AG20443 (cell line): ENCODE data around the gene TEPSIN.

Experiments
- DNase-seq: peaks from one replicate; pipeline ENCODE4 v3.0.0; 2012; ENCODE audit warnings: low spot score, mixed read lengths

Gene TEPSIN

DNA sequence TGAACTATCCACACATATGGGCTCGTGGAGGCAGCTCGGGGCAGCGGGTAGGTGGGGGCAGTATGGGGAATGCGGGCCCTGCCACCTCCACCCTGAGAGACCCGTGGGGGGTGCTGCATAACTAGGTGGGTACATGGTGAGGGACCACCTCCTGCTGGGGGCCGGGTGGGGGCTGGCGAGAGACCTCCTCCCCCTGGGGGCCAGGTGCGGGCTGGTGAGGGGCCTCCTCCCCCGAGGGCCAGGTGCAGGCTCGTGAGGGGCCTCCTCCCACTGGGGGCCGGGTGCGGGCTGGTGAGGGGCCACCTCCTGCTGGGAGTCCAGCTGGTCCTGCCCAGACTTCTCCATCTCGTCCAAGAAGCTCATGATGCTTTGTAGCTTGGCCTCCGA is 41.5 kb downstream of the TEPSIN start:
- DNase-seq = no peak

DNA sequence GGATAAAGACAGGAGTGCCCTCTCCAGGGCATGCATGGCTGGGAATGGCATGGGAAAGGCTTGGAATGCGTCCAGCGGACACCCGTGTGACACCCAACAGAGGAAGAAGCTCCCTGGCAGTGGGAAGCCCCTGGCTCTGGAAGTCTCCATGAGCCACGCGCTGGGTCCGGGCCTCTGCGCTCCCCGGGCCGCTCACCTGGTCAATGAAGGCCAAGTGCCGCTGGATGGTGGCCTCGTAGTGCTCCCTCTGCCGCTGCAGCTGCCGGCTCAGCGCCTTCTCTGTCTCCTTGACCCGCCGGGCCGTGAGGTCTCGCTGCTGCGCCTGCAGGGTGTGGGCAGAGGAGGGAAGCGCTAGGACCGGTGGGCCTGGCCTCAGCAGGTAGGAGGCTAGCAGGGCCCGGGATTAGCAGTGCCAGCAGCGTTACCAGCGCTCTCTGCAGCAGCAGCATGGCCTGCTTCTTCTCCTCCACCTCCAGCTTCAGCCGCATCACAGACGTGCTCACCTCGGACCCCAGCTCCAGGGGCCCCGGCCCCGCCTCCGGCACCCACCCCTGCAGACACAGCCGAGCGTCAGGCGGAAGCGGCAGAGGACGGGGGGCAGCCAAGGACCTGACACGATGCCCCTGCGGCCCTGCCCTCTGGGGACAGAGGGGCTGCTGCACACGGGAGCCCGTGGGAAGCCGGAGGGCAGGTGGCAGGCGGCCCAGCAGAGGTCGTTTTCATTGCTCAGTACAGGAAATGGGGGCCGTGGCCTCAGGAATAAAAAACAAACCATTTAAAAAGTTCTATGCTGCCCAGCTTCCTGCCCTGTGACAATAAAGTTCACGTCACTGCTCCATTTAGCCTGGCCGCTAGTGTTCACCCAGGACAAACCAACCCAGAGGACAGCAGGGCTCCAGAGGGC is 42.1 kb downstream of the TEPSIN start:
- DNase-seq = no peak

DNA sequence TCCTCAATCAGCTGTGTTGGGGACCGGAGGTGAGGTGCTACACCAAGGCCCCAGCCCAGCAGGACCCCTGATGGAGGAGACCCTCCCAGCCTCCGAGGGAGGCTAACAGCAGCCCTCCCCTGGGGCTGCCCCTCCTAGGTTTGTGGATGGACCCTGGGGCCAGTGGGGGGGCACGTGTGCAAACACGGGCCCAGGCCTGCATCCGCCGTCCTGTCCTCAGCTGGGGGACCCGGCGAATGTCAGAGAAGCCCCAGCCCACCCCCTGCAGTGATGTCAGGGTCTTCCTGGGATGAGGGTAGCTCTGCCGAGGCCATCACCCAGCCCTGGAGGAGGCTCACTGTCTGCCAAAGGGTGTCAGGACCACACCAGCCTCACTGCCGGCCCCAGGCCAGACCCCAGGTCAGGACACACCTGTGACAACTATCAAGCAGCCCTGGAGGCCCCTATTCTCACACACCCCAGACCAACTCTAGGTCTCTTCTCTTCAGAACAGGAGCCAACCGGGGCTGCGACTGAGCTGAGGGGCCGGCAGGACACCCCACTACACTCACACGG is 42.8 kb downstream of the TEPSIN start:
- no peak for DNase-seq

DNA sequence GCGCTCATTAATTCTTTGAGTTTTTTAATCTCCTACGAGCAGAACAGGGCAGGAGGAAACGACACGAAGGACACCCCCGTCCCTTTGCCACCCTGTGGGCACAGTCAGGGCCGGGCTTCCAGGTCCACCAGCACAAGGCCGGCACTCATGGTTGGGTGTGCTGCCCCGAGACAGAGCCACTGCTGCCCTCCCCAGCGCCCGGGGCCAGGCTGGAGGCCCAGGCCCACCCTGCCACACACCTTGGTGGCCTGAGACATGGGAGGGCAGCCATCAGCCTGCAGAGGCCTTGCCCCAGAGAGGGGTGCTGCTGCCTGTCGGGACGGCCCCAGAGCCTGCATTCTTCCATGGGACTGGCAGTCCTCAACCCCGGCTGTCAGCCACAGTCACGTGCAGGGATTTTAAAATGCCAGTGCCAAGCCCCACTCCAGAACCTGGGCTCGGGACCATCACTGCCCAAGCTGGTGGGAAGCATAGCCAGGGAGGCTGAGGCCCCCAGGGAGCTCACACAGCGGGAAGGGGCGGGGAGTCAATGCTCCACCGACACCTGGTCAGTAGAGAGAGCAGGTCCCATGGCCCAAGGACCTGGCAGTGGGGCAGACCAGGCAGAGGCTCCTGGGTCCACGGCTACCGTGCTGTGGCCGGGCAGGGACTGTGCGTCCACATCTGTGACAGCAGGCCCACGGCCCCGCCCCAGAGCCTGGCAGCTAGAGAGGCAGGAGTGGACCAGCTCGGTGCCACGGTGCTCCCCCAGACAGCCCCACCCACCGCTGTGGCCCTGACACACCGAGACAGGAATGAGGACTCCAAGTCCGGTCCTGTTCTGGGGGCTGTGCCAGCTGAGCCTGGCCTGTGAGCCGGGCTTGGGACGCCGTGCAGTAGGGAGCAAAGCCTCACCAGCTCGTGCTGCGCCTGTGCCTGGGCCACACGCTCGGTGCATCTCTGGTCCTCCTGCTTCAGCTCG is 43.6 kb downstream of the TEPSIN start:
- no peak for DNase-seq

DNA sequence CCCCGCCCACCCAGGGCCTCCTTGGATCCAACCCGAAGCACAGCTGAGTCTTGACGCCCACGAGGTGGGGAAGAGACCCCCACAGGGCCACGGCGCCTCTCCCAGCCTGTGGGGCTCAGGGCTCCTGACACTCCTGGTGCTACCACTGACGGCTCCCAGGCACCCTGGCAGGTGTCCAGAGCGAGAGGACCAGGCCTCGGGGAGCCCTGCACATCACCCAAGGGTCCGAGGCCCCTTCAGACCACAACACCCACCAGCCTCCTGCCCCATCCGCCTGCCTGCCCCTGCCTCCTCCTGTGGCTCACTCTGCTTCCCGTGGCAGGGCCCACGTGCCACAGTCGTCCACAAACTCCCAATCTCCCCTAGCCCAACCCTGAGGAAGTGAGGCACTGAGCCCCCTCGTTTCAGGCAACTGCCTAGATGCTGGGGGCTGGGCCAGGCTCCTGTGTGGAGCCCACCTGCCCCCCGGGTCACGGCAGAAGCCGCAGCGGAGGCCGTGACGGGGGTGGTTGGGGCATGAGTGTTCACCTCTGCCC is 44.6 kb downstream of the TEPSIN start:
- DNase-seq = no peak

DNA sequence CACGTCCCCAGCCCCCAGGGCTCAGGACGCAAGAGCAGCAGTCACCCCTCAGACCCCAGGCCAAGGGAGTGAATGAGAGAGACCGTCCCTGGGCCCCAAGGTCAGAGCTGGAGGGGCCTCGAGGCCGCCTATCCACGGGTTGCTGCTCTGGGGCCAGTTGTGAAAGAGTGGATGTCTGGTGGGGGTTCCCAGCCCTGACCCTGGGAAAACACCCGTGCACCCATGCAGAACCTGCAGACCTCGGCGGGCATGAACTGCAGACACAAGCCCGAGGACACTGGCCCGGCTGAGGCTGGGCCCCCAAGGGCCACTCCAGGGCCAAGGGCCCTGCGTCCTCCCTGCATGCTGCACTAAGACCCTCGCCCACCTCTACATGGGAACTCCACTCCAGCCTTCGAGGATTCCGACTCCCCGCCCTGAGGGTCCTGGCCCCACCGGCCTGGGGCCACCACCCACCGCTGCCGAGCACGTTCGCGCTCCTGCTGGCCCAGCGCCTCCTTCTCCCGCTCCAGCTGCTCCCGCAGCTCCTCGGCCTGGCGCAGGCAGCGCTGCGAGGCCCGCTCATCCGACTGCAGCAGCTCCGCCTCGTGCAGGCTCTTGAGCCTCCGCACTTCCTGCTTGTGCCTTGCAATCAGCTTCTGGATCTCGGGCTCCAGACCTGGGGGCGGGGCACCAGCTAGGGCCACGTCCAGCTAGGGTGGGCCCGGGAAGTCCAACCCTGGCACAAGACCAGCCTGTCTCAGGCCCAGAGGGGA is 45.2 kb downstream of the TEPSIN start:
- DNase-seq = no peak

DNA sequence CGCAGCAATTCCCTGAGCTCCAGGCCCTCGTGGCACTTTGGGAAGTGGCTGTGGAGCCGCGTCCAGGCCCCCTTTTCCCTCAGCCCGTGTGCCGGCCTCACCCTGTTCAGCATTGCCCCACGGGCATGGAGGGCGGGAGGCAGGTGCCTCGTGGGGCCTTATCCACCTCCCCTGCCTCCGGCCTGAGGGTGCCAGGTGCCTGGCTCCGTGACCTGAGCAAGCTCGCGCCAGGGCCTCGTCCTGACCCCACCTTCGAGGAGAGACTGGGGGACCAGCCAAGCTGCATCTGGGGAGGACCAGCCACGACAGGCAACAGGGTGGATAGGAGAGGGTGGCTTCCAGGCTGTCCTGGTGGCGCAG is 45.8 kb downstream of the TEPSIN start:
- no peak for DNase-seq

DNA sequence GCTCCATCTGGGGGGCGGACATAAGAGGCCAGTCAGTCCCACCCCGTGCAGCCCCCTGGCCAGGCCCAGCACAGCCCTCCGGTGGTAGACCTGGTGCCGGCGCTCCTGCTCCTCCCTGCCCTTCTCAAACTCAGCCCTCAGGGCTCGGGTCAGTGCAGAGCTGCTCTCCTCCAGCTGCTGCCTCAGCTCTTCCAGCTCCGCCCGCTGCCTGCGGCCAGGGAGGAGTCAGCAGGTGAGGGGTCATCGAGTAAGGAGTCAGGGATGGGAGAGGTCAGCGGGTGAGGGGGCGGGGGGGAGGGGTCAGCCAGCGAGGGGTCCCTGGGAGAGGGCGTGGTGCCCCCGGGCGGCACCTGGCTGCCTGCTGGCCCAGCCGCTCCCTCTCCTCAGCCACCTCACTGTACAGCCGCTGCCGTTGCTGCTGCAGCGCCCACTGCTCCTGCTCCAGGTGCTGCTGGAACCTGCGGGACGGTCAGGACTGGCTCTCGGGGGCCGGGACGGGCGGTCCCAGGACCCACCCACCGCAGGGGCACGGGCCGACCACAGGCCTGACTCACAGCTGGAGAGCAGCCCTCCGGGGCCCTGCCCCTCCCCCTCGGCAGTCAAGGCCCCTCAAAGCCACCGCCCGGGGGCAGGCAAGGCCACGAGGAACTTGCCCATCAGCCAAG is 46.3 kb downstream of the TEPSIN start:
- no peak for DNase-seq

DNA sequence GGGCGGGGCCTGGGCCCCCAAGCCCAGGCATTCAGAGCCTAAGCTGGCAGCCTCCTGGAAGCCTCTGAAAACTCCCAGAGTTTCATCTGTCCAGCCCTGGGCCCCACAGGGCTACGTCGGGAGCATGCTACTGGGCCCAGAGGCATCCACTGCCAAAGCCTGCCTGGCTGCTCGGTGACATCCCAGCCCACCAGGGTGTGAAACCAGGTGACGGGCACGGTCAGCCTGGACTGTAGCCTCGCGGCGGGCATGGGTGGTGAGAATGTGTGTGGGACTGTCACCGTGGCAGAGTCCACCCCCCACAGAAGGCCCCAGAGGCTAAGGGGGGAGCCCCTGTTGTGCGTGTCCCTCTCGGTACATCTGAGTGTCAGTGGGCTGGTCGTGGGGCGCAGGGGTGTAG is 47.2 kb downstream of the TEPSIN start:
- no peak for DNase-seq

DNA sequence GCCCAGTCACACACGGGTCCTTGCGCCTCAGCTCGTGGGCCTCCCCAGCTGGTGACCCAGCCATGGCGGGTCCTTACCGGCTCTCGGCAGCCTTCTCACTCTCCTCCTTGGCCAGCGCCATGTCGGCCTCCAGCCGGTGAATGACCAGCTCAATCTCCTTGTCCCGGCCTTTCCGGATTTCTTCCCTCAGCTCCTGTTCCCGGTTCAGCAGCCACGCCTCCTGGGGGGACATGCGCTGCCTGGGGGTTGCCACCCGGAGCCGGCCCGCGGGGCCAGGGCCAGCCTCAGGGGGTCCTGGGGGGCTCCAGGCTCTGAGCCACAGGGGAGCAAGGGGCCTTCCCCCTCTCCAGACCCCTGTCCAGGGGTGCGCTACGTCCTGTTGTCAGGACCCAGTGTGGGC is 47.7 kb downstream of the TEPSIN start:
- no peak for DNase-seq

DNA sequence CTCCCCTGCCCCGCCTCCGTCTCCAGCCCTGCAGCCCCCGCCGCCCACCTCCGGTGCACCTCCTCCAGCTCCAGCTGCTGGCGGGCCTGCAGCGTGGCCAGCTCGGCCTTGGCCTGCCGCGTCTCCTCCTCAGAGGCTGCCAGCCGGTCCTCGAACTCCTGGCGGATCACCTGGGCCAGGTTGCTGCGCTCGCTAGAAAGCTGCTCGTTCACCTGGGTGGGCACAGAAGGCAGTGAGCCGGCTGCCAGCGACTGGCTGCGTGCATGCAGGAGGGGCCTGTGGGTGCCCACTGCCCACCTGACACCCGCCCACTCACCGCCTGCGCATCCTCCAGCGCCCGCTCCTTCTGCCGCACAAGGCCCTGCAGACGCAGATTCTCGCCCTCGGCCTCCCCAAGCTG is 48.3 kb downstream of the TEPSIN start:
- no peak for DNase-seq

DNA sequence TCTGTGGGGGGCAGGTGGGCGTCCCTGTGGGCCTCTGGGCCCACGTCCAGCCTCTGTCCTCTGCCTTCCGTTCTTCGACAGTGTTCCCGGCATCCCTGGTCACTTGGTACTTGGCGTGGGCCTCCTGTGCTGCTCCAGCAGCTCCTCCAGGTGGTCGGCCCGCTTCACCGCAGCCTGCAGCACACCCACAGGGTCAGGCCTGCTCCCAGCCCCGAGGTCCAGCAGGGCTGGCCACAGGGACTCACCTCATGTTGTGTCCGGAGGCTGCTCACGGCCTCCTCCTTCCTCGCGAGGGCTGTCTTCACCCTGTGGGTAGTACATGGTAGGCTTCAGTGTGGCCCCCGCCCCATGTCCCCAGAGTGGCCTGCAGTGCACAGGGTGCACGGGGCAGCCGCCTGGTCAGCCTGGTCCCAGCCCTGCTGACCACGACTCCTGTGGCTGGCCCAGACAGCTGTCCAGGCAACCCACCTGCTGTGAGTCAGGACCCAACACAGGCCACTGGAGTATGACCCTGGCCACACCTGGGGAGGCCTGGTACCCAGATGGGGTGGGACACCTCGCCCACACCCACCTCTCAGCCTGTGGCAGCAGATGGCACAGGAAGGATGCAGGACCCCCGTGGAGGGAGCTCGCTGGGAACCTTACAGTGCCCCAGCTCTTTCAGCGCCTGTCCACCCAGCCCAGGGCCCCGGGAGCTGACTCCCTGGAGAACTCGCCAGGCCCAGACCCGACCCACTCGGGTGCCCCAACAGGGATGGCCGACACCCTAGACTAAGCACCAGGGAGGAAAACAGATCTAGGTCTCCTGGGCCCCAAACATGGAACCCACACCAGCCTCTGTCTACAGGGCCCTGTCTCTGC is 49.0 kb downstream of the TEPSIN start:
- DNase-seq = no peak

DNA sequence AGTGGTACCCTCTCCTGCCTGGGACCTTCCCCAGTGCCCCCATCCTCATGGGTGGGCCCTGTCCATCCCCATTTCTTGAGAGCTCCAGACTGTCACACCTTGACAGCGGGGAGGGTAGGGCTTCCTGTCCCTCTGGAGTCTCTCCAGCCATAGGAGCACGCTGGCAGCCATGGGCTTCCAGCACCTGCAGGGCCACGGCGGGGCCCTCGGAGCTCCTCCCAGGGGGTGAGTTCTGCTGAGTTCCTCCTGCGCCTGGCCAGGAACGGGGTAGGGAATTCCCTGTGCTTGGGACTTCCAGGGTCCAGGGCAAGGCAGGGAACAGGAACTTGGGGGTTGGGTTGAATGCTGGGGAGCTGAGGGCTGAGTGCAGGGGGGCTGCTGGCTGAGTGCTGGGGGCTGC is 49.8 kb downstream of the TEPSIN start:
- no peak for DNase-seq

DNA sequence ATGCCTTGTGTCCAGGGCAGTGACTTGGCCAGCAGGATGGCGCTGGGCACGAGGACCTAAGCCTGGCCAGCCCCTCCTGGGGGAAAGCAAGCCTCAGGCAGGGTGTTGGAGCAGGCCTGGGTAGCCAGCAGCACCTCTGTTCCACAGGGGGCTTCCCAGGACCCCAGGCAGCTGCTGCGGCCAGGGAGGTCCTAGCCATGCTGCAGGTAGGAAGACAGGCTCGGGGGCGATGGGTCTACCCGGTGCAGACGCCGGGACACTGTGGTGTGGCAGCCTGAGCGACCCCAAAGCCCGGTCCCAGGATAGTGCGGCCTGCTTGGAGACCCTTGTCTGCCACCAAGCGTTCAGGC is 50.4 kb downstream of the TEPSIN start:
- no peak for DNase-seq

DNA sequence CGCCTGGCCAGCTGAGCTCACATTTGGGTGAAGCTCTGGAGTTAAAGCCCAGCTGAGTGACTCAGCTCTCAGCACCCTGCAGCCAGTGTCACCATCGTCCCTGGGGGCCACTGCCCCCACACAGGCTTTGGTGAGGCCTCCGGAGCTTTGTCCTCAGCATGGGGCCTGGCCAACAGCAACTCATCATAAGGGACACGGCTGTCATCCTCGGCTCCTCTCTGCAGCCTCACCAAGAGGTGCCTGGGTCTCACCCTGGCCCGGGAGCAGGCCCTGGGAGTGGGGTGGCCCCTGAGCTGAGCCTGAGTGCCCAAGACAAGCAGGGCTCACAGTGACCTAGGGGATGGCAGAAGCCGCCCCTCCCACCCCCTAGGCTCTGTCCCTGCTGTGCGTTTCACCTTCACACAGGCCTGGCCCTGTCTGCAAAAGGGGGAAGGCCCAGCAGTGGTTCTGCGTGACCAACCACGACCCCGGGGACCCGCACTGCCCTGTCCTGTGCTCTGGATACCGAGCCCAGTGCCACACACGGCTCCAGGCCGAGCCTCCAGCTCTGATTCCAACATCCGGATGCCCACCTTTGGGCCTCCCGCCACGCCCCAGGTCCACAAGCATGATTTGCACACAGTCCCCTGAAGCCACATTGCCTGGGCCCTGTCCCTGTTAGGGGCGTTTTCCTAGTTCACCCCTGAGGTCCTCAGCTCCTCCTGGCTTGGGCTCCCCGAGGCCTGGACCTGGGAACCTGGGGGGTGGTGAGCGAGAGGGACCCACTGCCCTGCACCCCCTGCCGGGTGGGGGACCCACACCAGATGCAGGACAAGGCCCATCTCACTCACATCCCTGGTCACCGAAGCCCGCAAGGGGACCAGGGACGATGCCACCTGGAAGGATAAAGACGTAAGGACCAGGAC is 51.0 kb downstream of the TEPSIN start:
- DNase-seq = no peak

DNA sequence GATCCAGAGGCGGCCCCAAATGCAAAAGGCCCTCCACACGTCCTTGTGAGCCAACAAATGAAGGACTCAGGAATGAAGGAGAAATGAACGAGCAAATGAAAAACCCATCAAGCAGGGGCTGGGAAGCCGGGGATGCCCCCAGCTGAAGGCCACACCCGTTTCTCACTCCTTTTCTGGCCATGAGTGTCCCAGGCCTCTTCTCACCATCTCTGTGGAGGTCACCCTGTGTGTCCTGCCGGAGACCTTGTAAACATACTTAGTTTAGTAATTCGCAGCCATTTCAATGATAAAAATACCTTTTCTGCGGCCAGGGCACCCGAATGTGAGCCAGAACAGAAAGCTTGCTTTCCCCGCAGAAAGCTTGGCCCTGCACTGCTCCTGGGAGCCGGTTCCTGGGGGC is 51.7 kb downstream of the TEPSIN start:
- DNase-seq = no peak

DNA sequence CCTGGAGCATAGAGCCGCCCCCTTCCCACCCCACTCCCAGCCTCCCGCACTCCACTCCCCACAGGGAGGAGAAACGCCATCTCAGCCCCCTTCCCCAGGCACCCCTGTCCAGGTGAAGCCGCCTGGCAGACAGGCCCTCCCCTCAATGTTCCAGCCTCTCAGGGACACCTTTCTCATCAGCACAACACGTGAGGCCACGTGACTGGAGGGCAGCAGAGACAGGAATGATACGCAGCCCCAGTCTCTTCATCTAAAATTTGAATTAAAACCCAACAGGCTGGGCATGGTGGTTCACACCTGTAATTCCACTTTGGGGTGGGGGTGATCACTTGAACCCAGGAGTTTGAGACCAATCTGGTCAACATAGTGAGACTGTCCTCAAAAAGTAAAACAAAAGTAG is 52.7 kb downstream of the TEPSIN start:
- DNase-seq = no peak

DNA sequence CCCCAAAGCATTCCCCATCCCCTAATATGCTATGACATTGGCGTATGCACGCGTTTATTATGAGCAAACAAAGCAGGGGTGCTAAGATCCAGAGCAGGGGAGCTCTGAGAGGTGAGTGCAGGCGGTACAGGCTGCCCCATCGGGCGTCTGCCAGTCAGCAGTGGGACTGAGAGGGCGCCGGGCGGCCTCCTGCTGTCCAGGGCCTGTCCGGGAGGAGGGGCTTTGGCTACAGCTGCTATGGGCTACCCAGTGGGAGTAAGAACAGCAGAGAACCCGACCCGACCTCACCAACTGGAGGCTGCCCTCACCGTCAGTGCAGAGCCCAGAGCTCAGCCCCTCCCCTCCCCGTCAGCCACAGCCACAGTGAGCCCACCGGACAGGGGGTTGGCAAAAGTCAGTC is 54.3 kb downstream of the TEPSIN start:
- no peak for DNase-seq

DNA sequence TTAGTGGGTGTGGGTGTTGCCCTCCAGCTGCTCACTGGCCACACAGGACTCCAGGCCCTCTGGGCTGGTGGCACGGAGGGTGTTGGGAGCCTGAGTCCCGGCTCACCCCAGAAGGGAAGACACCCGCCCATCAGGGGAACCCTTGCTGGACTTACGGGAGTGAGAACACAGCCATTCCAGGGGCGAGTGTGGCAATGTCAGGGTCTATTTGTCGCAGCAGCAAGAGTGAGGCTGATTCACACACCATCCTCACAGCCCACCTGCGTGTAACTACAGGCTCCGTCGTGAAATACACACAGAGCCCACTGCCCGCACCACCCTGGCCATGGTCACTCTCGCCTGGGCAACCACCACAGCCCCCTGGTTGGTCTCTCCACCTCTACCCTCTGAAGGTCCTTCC is 55.0 kb downstream of the TEPSIN start:
- DNase-seq = no peak
